ENCODE measurements around the gene SPECC1L. TPM values are rescaled to one million over a fixed set of nuclear protein-coding genes. Genes with fewer than 3 reads are reported as not detected.

SPECC1L gene
- total and polyA plus RNA-seq, 2 of the 8 experiments (the other 6 are each of a cell fraction or from before 2014, with no cell fraction given), result 15.7 to 61.6 TPM

- Histone ChIP-seq H2AK5ac (ENCODE audit: low read depth, low read length) (no peak overlapping the region), H3K9me3 (ENCODE audit: insufficient read depth in 2 of 2, low read depth in 1 of 2, low read length in 1 of 2) (no peaks in the 10 kb centered on the region), H2BK5ac (ENCODE audit: low read depth, low read length) (no peak overlapping the region), H3K4me2 (ENCODE audit: insufficient read depth in 1 of 2, low read depth in 2 of 2, low read length in 2 of 2) (no peak overlapping the region), H3K4me3 (ENCODE audit: extremely low read depth in 1 of 4, insufficient read depth in 2 of 4, low read depth in 3 of 4, low read length in 4 of 4) (no peak overlapping the region), H4K20me1 (replicated peaks in 1 of 2; ENCODE audit: control insufficient read depth in 1 of 2, insufficient read depth in 2 of 2, low read length in 2 of 2) (peaks cover 0 to 1% of the 10 kb centered on the region in 2 experiments), H3K4ac (replicated peaks; ENCODE audit: insufficient read length, low read depth, low read length) (no peak overlapping the region), H3K79me2 (ENCODE audit: control insufficient read depth in 1 of 2, insufficient read depth in 2 of 2, low read length in 2 of 2) (no peaks in the 10 kb centered on the region), H3K27me3 (replicated peaks in 1 of 4; ENCODE audit: control insufficient read depth in 3 of 4, extremely low read depth in 1 of 4, insufficient read depth in 3 of 4, low read length in 3 of 4) (no peaks in the 10 kb centered on the region), H3K27ac (ENCODE audit: low read depth, low read length) (no peak overlapping the region), H3K4me1 (replicated peaks in 1 of 4; ENCODE audit: control insufficient read depth in 3 of 4, insufficient read depth in 4 of 4, low read length in 3 of 4) (peaks cover 0 to 2% (median 0%) of the 10 kb centered on the region in 4 experiments; a peak in 3 of 7 replicates), H4K8ac (ENCODE audit: extremely low read depth, insufficient read depth, low read length) (no peak overlapping the region), H4K5ac (ENCODE audit: insufficient read length, low read depth, low read length) (no peak overlapping the region), H2BK15ac (ENCODE audit: low read length) (no peak overlapping the region), H3K23ac (ENCODE audit: insufficient read length) (no peak overlapping the region), H3K9ac (replicated peaks in 1 of 4; ENCODE audit: extremely low read depth in 1 of 4, low read depth in 3 of 4, low read length in 3 of 4) (no peak overlapping the region), H4K91ac (replicated peaks; ENCODE audit: insufficient read length, low read length) (no peak overlapping the region), H3K79me1 (ENCODE audit: low read depth, low read length) (no peaks in the 10 kb centered on the region), H2BK20ac (ENCODE audit: low read length) (no peak overlapping the region), H3K23me2 (ENCODE audit: low read depth, low read length) (no peaks in the 10 kb centered on the region), H3K56ac (replicated peaks; ENCODE audit: insufficient read length, low read depth, low read length) (no peak overlapping the region), H3K14ac (ENCODE audit: insufficient read length) (no peak overlapping the region), H2AFZ (ENCODE audit: low read length) (no peak overlapping the region), H2BK12ac (ENCODE audit: low read depth, low read length) (no peak overlapping the region), H3K36me3 (ENCODE audit: control insufficient read depth in 2 of 4, insufficient read depth in 4 of 4, low read length in 3 of 4) (peaks cover 6 to 19% (median 11%) of the 10 kb centered on the region in 4 experiments; a peak in 7 of 8 replicates), H2BK120ac (replicated peaks; ENCODE audit: low read depth, low read length) (no peak overlapping the region), H3K18ac (ENCODE audit: extremely low read depth, low read length) (no peak overlapping the region)
- no peak for DNase-seq (ENCODE audit: low read depth in 1 of 2, low spot score in 2 of 2)
- ChIA-PET POLR2A (ENCODE audit: partially characterized antibody) (no interaction called here), CTCF (ENCODE audit: partially characterized antibody) (interaction anchor here (1.1 to 8.3 kb wide), 3 partner anchors 9 to 111 kb away, joined by 4 to 83 read pairs (median 4); no protein-coding TSS in a partner anchor)
- FAIRE-seq, result no peak
- 93% methylated on average over 9 of the region's 9 CpGs; no CpG with 5 or more reads in 1 of the 2 experiments for WGBS, 2 experiments (ENCODE audit: extremely low coverage in 1 of 2, insufficient coverage in 1 of 2, insufficient read length in 1 of 2, insufficient replicate concordance in 2 of 2, low coverage in 1 of 2, low lambda C conversion rate in 2 of 2, missing lambda C conversion rate in 1 of 2)
- no peak for TF ChIP-seq BRCA1 (IDR thresholded peaks at IDR 0.05; ENCODE audit: low read depth, low read length)
- TF ChIP-seq SP1 (IDR thresholded peaks at IDR 0.05; ENCODE audit: low read depth, low read length), result no peak
- no peak for TF ChIP-seq PHF8 (conservative IDR thresholded peaks at IDR 0.05; ENCODE audit: low read depth, low read length)
- TF ChIP-seq SRF (IDR thresholded peaks at IDR 0.05; ENCODE audit: low read depth, low read length), result no peak
- TF ChIP-seq, protein P1, sequence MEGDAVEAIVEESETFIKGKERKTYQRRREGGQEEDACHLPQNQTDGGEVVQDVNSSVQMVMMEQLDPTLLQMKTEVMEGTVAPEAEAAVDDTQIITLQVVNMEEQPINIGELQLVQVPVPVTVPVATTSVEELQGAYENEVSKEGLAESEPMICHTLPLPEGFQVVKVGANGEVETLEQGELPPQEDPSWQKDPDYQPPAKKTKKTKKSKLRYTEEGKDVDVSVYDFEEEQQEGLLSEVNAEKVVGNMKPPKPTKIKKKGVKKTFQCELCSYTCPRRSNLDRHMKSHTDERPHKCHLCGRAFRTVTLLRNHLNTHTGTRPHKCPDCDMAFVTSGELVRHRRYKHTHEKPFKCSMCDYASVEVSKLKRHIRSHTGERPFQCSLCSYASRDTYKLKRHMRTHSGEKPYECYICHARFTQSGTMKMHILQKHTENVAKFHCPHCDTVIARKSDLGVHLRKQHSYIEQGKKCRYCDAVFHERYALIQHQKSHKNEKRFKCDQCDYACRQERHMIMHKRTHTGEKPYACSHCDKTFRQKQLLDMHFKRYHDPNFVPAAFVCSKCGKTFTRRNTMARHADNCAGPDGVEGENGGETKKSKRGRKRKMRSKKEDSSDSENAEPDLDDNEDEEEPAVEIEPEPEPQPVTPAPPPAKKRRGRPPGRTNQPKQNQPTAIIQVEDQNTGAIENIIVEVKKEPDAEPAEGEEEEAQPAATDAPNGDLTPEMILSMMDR (IDR thresholded peaks at IDR 0.05; ENCODE audit: control extremely low read depth in 1 of 3, insufficient read depth in 1 of 3, low read depth in 1 of 3, low read length in 3 of 3), result no peak
- no peak for TF ChIP-seq RNF2 (IDR thresholded peaks at IDR 0.05; ENCODE audit: borderline replicate concordance, low read depth, low read length, missing control alignments, poor library complexity, severe bottlenecking)
- no peak for TF ChIP-seq SUZ12 (IDR thresholded peaks at IDR 0.05; ENCODE audit: low read length)
- no peak for TF ChIP-seq POLR2AphosphoS5 (IDR thresholded peaks at IDR 0.05; ENCODE audit: low read depth, low read length)
- no peak for TF ChIP-seq NANOG (IDR thresholded peaks at IDR 0.05; ENCODE audit: insufficient read depth, low read depth, low read length, poor library complexity, severe bottlenecking)
- no peak for TF ChIP-seq GABPA (IDR thresholded peaks at IDR 0.05; ENCODE audit: borderline replicate concordance, insufficient read depth, low read length)
These were observed 142.6 kb downstream of the SPECC1L start for GRCh38 chr22:24413271-24413670.
